ENCODE results near the gene CCDC116. TPM values are rescaled to one million over a fixed set of nuclear protein-coding genes. Genes with fewer than 3 reads are reported as not detected.
"Not testable (repeated sequence)": the region's sequence is repeated elsewhere in the genome, so short reads cannot be mapped to it uniquely, and the experiment has no call there.

The CCDC116 gene
- total RNA-seq, result under 1 TPM; 0.49 to 0.53 TPM
- long read RNA-seq, result 0 reads

- intact Hi-C loops (cut with DNase I, micrococcal nuclease), result no loop called here
- peak in 1 of 2 donors; percentile 48 for DNase-seq
- no peak for ATAC-seq
These were observed at the start of gene CCDC116 for GRCh38 chr22:21632237-21632895. Gene CCDC116 (plus strand): TSS chr22:21632760. CDS start chr22:21633182, 422 bp downstream.

- intact Hi-C loops (cut with DNase I, micrococcal nuclease), result no loop called here
- peak; percentile 13 for ATAC-seq
These were observed 49.5 kb upstream of the CCDC116 start for GRCh38 chr22:21582801-21583740.

GRCh38 chr22:21585389-21585788 is 47.2 kb upstream of the CCDC116 start:
- ATAC-seq (no peak), DNase-seq (no peak)
- intact Hi-C loops (cut with DNase I, micrococcal nuclease), result no loop called here

More at GRCh38 chr22:21582801-21583740, 49.5 kb upstream of the CCDC116 start:
- DNase-seq, result no peak

- ATAC-seq, result peak; percentile 20
- no peak for DNase-seq
- intact Hi-C loops (cut with DNase I, micrococcal nuclease), result no loop called here
These were observed 44.6 kb upstream of the CCDC116 start for GRCh38 chr22:21587803-21588611.

- no peak for DNase-seq
- no peak for ATAC-seq
- intact Hi-C loops (cut with DNase I, micrococcal nuclease), result no loop called here
These were observed 43.2 kb upstream of the CCDC116 start for GRCh38 chr22:21589396-21589795.

GRCh38 chr22:21590809-21591641 is 41.5 kb upstream of the CCDC116 start:
- ATAC-seq (no peak), DNase-seq (no peak)
- intact Hi-C loops (cut with DNase I, micrococcal nuclease), result no loop called here

GRCh38 chr22:21591695-21592094 is 40.9 kb upstream of the CCDC116 start:
- DNase-seq (no peak), ATAC-seq (no peak)
- intact Hi-C loops (cut with DNase I, micrococcal nuclease), result no loop called here

GRCh38 chr22:21592422-21592821 is 40.1 kb upstream of the CCDC116 start:
- ATAC-seq, result no peak
- no peak for DNase-seq
- intact Hi-C loops (cut with DNase I, micrococcal nuclease), result no loop called here

- ATAC-seq (peak; percentile 79), DNase-seq (peak in 1 of 2 donors; percentile 38)
- intact Hi-C loops (cut with DNase I, micrococcal nuclease), result no loop called here
These were observed 38.9 kb upstream of the CCDC116 start for GRCh38 chr22:21593406-21594232.

- intact Hi-C loops (cut with DNase I, micrococcal nuclease), result no loop called here
- no peak for DNase-seq
- no peak for ATAC-seq
These were observed 37.6 kb upstream of the CCDC116 start for GRCh38 chr22:21594865-21595452.

GRCh38 chr22:21596356-21597135 is 36.0 kb upstream of the CCDC116 start:
- DNase-seq; ATAC-seq; intact Hi-C loops (cut with DNase I, micrococcal nuclease): not testable (repeated sequence)

- ATAC-seq (no peak), DNase-seq (no peak)
- intact Hi-C loops (cut with DNase I, micrococcal nuclease), result no loop called here
These were observed 34.3 kb upstream of the CCDC116 start for GRCh38 chr22:21598302-21598701.

- ATAC-seq (no peak), DNase-seq (no peak)
- intact Hi-C loops (cut with DNase I, micrococcal nuclease), result no loop called here
These were observed 33.3 kb upstream of the CCDC116 start for GRCh38 chr22:21599053-21599893.

- no peak for DNase-seq
- no peak for ATAC-seq
- intact Hi-C loops (cut with DNase I, micrococcal nuclease), result no loop called here
These were observed 30.0 kb upstream of the CCDC116 start for GRCh38 chr22:21602579-21602978.

- ATAC-seq, result no peak
- intact Hi-C loops (cut with DNase I, micrococcal nuclease), result no loop called here
- no peak for DNase-seq
These were observed 28.6 kb upstream of the CCDC116 start for GRCh38 chr22:21603973-21604372.

Data from left colon (tissue), 2 donors.